ENCODE results near the gene AUTS2.

Gene AUTS2

GRCh38 chr7:69862413-69863064 is 264.3 kb downstream of the AUTS2 start:
- no peak for DNase-seq (ENCODE audit: low read depth, low spot score)
- Histone ChIP-seq H3K27me3 (ENCODE audit: control insufficient read depth, insufficient read depth, low read length) (no peaks in the 10 kb centered on the region), H3K36me3 (ENCODE audit: control insufficient read depth, insufficient read depth, low read length) (no peaks in the 10 kb centered on the region), H3K4me1 (ENCODE audit: control insufficient read depth, insufficient read depth, low read length) (no peaks in the 10 kb centered on the region; the same call in 1 of the 2 replicates), H3K4me3 (ENCODE audit: low read length) (no peak overlapping the region), H3K27ac (ENCODE audit: low read length) (no peak overlapping the region), H3K9me3 (ENCODE audit: control insufficient read depth, insufficient read depth, low read length) (no peaks in the 10 kb centered on the region)
- WGBS (ENCODE audit: insufficient coverage, insufficient read length) = no CpG with 5 or more reads among the region's 5 CpGs

GRCh38 chr7:69864274-69864673 is 266.0 kb downstream of the AUTS2 start:
- DNase-seq (ENCODE audit: low read depth, low spot score) = no peak
- H3K4me3 ChIP-seq (ENCODE audit: low read length) = no peak overlapping the region
- no peaks in the 10 kb centered on the region; the same call in 1 of the 2 replicates for H3K4me1 ChIP-seq (ENCODE audit: control insufficient read depth, insufficient read depth, low read length)
- no peak overlapping the region for H3K27ac ChIP-seq (ENCODE audit: low read length)
- H3K9me3 ChIP-seq (ENCODE audit: control insufficient read depth, insufficient read depth, low read length) = no peaks in the 10 kb centered on the region
- H3K36me3 ChIP-seq (ENCODE audit: control insufficient read depth, insufficient read depth, low read length) = no peaks in the 10 kb centered on the region
- H3K27me3 ChIP-seq (ENCODE audit: control insufficient read depth, insufficient read depth, low read length) = no peaks in the 10 kb centered on the region
- WGBS (ENCODE audit: insufficient coverage, insufficient read length) = no CpG with 5 or more reads among the region's 1 CpG

- Histone ChIP-seq H3K27me3 (ENCODE audit: control insufficient read depth, insufficient read depth, low read length) (no peaks in the 10 kb centered on the region), H3K4me1 (ENCODE audit: control insufficient read depth, insufficient read depth, low read length) (no peaks in the 10 kb centered on the region; the same call in 1 of the 2 replicates), H3K36me3 (ENCODE audit: control insufficient read depth, insufficient read depth, low read length) (no peaks in the 10 kb centered on the region), H3K4me3 (ENCODE audit: low read length) (no peak overlapping the region), H3K9me3 (ENCODE audit: control insufficient read depth, insufficient read depth, low read length) (no peaks in the 10 kb centered on the region), H3K27ac (ENCODE audit: low read length) (no peak overlapping the region)
- no peak for DNase-seq (ENCODE audit: low read depth, low spot score)
- 100% methylated on average over 1 of the region's 4 CpGs for WGBS (ENCODE audit: insufficient coverage, insufficient read length)
Observed at GRCh38 chr7:69864822-69865221, 266.5 kb downstream of the AUTS2 start.

GRCh38 chr7:69868921-69869320 is 270.6 kb downstream of the AUTS2 start:
- H3K4me1 ChIP-seq (ENCODE audit: control insufficient read depth, insufficient read depth, low read length) = no peaks in the 10 kb centered on the region
- H3K27me3 ChIP-seq (ENCODE audit: control insufficient read depth, insufficient read depth, low read length) = no peaks in the 10 kb centered on the region
- no peak overlapping the region for H3K27ac ChIP-seq (ENCODE audit: low read length)
- DNase-seq (ENCODE audit: low read depth, low spot score) = no peak
- no CpG with 5 or more reads among the region's 4 CpGs for WGBS (ENCODE audit: insufficient coverage, insufficient read length)
- no peak overlapping the region for H3K4me3 ChIP-seq (ENCODE audit: low read length)
- no peaks in the 10 kb centered on the region for H3K9me3 ChIP-seq (ENCODE audit: control insufficient read depth, insufficient read depth, low read length)
- H3K36me3 ChIP-seq (ENCODE audit: control insufficient read depth, insufficient read depth, low read length) = no peaks in the 10 kb centered on the region

GRCh38 chr7:69871213-69871885 is 273.1 kb downstream of the AUTS2 start:
- Histone ChIP-seq H3K4me3 (ENCODE audit: low read length) (no peak overlapping the region), H3K4me1 (ENCODE audit: control insufficient read depth, insufficient read depth, low read length) (no peaks in the 10 kb centered on the region), H3K36me3 (ENCODE audit: control insufficient read depth, insufficient read depth, low read length) (no peaks in the 10 kb centered on the region), H3K27ac (ENCODE audit: low read length) (no peak overlapping the region), H3K9me3 (ENCODE audit: control insufficient read depth, insufficient read depth, low read length) (no peaks in the 10 kb centered on the region), H3K27me3 (ENCODE audit: control insufficient read depth, insufficient read depth, low read length) (no peaks in the 10 kb centered on the region)
- WGBS (ENCODE audit: insufficient coverage, insufficient read length) = no CpG with 5 or more reads among the region's 7 CpGs
- DNase-seq (ENCODE audit: low read depth, low spot score) = no peak

GRCh38 chr7:69871886-69872569 is 273.8 kb downstream of the AUTS2 start:
- Histone ChIP-seq H3K4me3 (ENCODE audit: low read length) (no peak overlapping the region), H3K4me1 (ENCODE audit: control insufficient read depth, insufficient read depth, low read length) (no peaks in the 10 kb centered on the region), H3K27me3 (ENCODE audit: control insufficient read depth, insufficient read depth, low read length) (no peaks in the 10 kb centered on the region), H3K27ac (ENCODE audit: low read length) (no peak overlapping the region), H3K36me3 (ENCODE audit: control insufficient read depth, insufficient read depth, low read length) (no peaks in the 10 kb centered on the region), H3K9me3 (ENCODE audit: control insufficient read depth, insufficient read depth, low read length) (no peaks in the 10 kb centered on the region)
- WGBS (ENCODE audit: insufficient coverage, insufficient read length) = no CpG with 5 or more reads among the region's 9 CpGs
- DNase-seq (ENCODE audit: low read depth, low spot score) = no peak

- no peaks in the 10 kb centered on the region for H3K4me1 ChIP-seq (ENCODE audit: control insufficient read depth, insufficient read depth, low read length)
- no peaks in the 10 kb centered on the region for H3K36me3 ChIP-seq (ENCODE audit: control insufficient read depth, insufficient read depth, low read length)
- H3K4me3 ChIP-seq (ENCODE audit: low read length) = no peak overlapping the region
- no peaks in the 10 kb centered on the region for H3K27me3 ChIP-seq (ENCODE audit: control insufficient read depth, insufficient read depth, low read length)
- H3K27ac ChIP-seq (ENCODE audit: low read length) = no peak overlapping the region
- WGBS (ENCODE audit: insufficient coverage, insufficient read length) = no CpG with 5 or more reads among the region's 3 CpGs
- DNase-seq (ENCODE audit: low read depth, low spot score) = no peak
- no peaks in the 10 kb centered on the region for H3K9me3 ChIP-seq (ENCODE audit: control insufficient read depth, insufficient read depth, low read length)
Observed at GRCh38 chr7:69873512-69873911, 275.2 kb downstream of the AUTS2 start.

GRCh38 chr7:69878015-69878414 is 279.7 kb downstream of the AUTS2 start:
- H3K9me3 ChIP-seq (ENCODE audit: control insufficient read depth, insufficient read depth, low read length) = no peaks in the 10 kb centered on the region
- H3K4me3 ChIP-seq (ENCODE audit: low read length) = no peak overlapping the region
- WGBS (ENCODE audit: insufficient coverage, insufficient read length) = no CpG with 5 or more reads among the region's 3 CpGs
- no peaks in the 10 kb centered on the region for H3K4me1 ChIP-seq (ENCODE audit: control insufficient read depth, insufficient read depth, low read length)
- H3K27me3 ChIP-seq (ENCODE audit: control insufficient read depth, insufficient read depth, low read length) = no peaks in the 10 kb centered on the region
- no peaks in the 10 kb centered on the region for H3K36me3 ChIP-seq (ENCODE audit: control insufficient read depth, insufficient read depth, low read length)
- no peak overlapping the region for H3K27ac ChIP-seq (ENCODE audit: low read length)
- DNase-seq (ENCODE audit: low read depth, low spot score) = no peak

GRCh38 chr7:69878591-69878990 is 280.3 kb downstream of the AUTS2 start:
- Histone ChIP-seq H3K27me3 (ENCODE audit: control insufficient read depth, insufficient read depth, low read length) (no peaks in the 10 kb centered on the region), H3K4me1 (ENCODE audit: control insufficient read depth, insufficient read depth, low read length) (no peaks in the 10 kb centered on the region), H3K4me3 (ENCODE audit: low read length) (no peak overlapping the region), H3K9me3 (ENCODE audit: control insufficient read depth, insufficient read depth, low read length) (no peaks in the 10 kb centered on the region), H3K27ac (ENCODE audit: low read length) (no peak overlapping the region), H3K36me3 (ENCODE audit: control insufficient read depth, insufficient read depth, low read length) (no peaks in the 10 kb centered on the region)
- WGBS (ENCODE audit: insufficient coverage, insufficient read length) = no CpG with 5 or more reads among the region's 3 CpGs
- no peak for DNase-seq (ENCODE audit: low read depth, low spot score)

GRCh38 chr7:69879989-69880388 is 281.7 kb downstream of the AUTS2 start:
- no peaks in the 10 kb centered on the region for H3K27me3 ChIP-seq (ENCODE audit: control insufficient read depth, insufficient read depth, low read length)
- no peak overlapping the region for H3K27ac ChIP-seq (ENCODE audit: low read length)
- no peak for DNase-seq (ENCODE audit: low read depth, low spot score)
- no peaks in the 10 kb centered on the region for H3K9me3 ChIP-seq (ENCODE audit: control insufficient read depth, insufficient read depth, low read length)
- H3K4me1 ChIP-seq (ENCODE audit: control insufficient read depth, insufficient read depth, low read length) = no peaks in the 10 kb centered on the region
- H3K4me3 ChIP-seq (ENCODE audit: low read length) = no peak overlapping the region
- no CpG with 5 or more reads among the region's 3 CpGs for WGBS (ENCODE audit: insufficient coverage, insufficient read length)
- no peaks in the 10 kb centered on the region for H3K36me3 ChIP-seq (ENCODE audit: control insufficient read depth, insufficient read depth, low read length)
